ENCODE results near the gene LRP1B.
"Not testable (repeated sequence)": the region's sequence is repeated elsewhere in the genome, so short reads cannot be mapped to it uniquely, and the experiment has no call there.

The LRP1B gene

GRCh38 chr2:141015341-141016047, 1115.3 kb downstream of the LRP1B start:
- no peak for DNase-seq (ENCODE audit: low spot score)

GRCh38 chr2:141003967-141004657, 1126.7 kb downstream of the LRP1B start:
- DNase-seq (ENCODE audit: low spot score): no peak

DNA sequence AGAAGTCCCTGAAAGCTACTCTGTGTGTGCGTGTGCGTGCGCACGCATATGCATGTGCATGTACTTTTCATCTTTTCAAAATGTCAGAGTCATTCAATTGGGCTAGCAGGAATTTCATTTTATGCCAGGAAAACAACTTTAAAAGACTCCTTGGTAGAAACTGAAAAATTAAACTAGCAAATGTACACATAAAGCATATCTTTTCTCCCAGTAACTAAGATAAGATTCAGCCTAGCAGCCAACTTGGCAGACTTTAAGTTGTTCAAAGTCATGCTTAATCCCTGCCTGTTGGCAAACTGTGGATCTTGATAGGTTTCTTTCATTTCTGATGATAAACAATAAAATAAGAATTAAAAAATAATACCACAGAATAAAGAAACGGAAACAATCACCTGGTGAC, 1129.1 kb downstream of the LRP1B start:
- DNase-seq (ENCODE audit: low spot score): no peak

DNA sequence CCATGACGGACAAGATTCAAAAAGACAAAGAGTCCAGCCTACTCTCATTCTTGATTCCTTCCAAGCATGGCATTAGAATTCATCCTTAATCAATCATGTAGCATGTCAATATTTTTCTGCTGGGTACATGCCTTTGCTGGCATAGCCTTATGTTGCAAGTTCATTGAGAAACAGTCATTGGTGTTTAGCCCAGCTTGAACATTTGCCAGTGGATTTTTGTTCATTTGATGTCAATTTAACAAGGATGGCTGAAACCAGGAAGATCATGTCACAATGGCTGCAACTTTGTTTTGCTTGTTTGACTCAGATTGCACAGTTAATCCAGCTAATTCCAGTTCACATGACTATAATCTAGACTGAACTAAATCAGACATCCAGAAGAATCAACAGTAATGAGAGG, 1132.2 kb downstream of the LRP1B start:
- no peak for DNase-seq (ENCODE audit: low spot score)

DNA sequence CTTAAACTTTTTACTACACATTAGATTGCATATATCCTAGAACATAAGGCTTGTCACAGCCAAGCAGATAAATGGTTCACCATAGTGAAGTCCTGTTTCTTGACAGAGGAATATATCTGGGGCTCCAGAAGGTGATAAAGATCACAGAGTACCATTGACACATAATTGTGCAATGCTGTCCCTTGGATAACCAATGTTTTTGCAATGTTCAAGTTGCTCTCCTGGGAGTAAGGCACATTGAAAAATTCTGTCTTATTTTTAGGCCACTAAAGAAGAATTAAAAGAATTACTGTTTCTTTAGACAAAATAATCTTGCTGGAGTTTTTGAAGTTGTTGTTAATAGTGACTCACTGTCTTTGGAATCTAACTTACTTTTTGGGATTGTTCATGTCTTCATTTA, 1132.8 kb downstream of the LRP1B start:
- DNase-seq (ENCODE audit: low spot score): no peak

DNA sequence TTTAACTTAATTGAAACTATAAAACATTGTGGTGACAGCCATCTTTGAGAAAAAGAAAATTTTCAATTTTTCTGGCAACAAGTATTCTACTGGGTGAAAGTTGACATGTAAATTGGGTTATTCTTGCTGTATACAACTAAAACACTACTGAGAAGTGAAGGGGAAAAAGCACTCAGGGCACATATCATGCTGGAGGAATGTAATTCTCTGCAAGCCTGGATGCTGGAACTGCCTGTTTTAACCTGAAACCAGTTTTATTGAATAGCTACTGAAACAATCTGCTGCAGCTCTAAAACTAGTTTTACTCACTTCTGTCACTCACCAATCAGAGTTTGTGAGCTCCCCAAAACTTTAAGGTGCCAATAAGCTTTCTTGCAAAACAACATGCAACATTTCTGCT, 1136.0 kb downstream of the LRP1B start:
- no peak for DNase-seq (ENCODE audit: low spot score)

- DNase-seq (ENCODE audit: low spot score): no peak
Measured at GRCh38 chr2:140990416-140990815, 1140.4 kb downstream of the LRP1B start.

GRCh38 chr2:140988597-140988996, 1142.2 kb downstream of the LRP1B start:
- DNase-seq (ENCODE audit: low spot score): no peak

GRCh38 chr2:140986456-140986855, 1144.4 kb downstream of the LRP1B start:
- DNase-seq (ENCODE audit: low spot score): no peak

DNA sequence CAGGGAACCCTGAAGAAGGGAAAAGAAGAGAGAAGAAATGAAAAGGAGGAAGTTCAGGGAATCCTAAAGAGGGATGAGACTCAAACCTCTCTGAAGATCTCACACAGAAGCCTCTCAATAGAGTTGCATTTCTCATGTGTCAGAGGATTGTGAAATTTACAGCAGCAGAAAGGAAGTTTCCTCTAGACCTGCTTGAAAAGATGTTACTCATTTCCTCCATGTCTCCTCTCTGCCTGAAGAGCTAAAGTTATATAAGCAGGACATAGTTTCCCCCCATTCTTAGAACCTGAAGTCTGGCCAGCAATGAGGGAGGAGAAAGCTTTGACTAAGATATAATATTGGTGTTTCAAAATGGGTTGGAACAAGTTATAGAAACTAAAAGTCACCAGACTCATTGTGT, 1155.6 kb downstream of the LRP1B start:
- DNase-seq (ENCODE audit: low spot score): peak; percentile 59

- no peak for DNase-seq (ENCODE audit: low spot score)
Measured at GRCh38 chr2:140972724-140973123, 1158.1 kb downstream of the LRP1B start.

DNA sequence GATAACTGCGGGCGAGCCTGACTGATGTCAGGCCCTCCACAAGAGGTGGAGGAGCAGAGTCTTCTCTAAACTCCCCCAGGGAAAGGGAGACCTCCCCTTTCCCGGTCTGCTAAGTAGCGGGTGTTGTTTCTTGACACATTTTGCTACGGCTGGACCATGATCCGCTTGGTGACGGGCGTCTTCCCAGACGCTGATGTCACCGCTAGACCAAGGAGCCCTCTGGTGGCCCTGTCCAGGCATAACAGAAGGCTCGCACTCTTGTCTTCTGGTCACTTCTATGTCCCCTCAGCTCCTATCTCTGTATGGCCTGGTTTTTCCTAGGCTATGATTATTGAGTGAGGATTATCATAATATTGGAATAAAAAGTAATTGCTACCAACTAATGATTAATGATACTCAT, 1166.5 kb downstream of the LRP1B start:
- not testable (repeated sequence) for DNase-seq (ENCODE audit: low spot score)

- DNase-seq (ENCODE audit: low spot score): no peak
Measured at GRCh38 chr2:140949932-140950331, 1180.9 kb downstream of the LRP1B start.

- DNase-seq (ENCODE audit: low spot score): no peak
Measured at GRCh38 chr2:140947236-140947635, 1183.6 kb downstream of the LRP1B start.

GRCh38 chr2:140943867-140944266, 1186.9 kb downstream of the LRP1B start:
- no peak for DNase-seq (ENCODE audit: low spot score)

GRCh38 chr2:140942284-140942683, 1188.5 kb downstream of the LRP1B start:
- DNase-seq (ENCODE audit: low spot score): no peak

- no peak for DNase-seq (ENCODE audit: low spot score)
Measured at GRCh38 chr2:140929849-140930248, 1201.0 kb downstream of the LRP1B start.

GRCh38 chr2:140918426-140918825, 1212.4 kb downstream of the LRP1B start:
- DNase-seq (ENCODE audit: low spot score): no peak

GRCh38 chr2:140916410-140916809, 1214.4 kb downstream of the LRP1B start:
- no peak for DNase-seq (ENCODE audit: low spot score)

DNA sequence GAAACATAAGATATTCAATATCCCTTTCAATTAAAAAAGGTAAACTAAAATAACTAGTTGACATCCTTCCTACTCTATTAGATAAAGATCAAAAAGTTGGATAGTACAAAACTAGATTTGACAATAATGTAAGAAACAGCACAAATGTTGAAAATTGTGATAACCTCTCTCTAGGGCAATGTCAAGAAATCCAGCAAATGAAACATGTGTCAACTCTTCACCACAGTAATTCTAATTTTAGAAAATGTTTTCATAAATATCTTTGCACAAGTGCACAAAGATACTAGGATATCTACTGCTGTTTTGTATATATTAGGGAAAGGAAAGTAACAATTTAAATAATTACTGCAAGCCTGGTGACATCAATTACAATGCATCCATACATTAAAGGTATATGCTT, 1220.1 kb downstream of the LRP1B start:
- no peak for DNase-seq (ENCODE audit: low spot score)

DNA sequence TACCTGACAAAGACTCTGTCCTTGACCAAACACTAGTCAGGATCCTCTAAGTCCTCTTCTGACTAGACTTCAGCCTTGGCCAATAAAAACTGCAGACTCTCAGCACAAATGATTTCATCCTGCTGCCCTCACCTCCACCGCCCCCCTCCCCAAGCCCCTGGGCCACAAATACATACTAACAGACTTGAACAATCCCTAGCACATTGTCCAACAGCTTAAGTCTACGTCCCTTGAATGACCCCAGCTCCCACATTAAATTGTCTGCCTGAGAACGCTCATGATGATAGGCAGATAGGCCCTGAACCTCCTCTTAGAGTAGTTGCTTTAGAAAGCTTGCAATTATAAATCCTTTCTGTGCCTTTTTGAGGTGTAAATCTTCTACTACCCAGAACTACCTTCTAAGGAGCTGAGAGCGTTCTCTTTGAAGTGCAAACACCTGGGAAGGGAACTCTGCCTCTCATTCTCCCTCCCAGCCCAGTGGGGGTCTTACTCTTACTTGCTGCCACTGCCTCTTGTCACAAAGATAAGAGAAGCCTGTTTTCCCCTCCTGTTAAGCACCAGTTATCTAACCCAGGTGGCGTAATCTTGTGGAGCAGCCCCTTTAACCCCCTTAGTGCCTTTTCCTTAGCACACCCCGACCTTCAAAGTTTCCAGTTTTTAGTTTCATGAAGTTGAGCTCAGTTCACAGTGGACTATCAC, 1225.6 kb downstream of the LRP1B start:
- no peak for DNase-seq (ENCODE audit: low spot score)

GRCh38 chr2:140895378-140895777, 1235.4 kb downstream of the LRP1B start:
- DNase-seq (ENCODE audit: low spot score): no peak

- no peak for DNase-seq (ENCODE audit: low spot score)
Measured at GRCh38 chr2:140893685-140894084, 1237.1 kb downstream of the LRP1B start.
